ENCODE data around the gene KDELR1. TPM values are rescaled to one million over a fixed set of nuclear protein-coding genes. Genes with fewer than 3 reads are reported as not detected.

Gene KDELR1
- total RNA-seq, 2 experiments from 2014 or later: 70.3 to 71.3 TPM

GRCh38 chr19:48351341-48351752 lies 40.0 kb downstream of the KDELR1 start:
- no peaks in the 10 kb centered on the region for H3K9me3 Mint-ChIP-seq (ENCODE audit: insufficient read depth)
- H3K27ac Mint-ChIP-seq: no peak overlapping the region
- ChIA-PET POLR2A (interaction anchor here (1.3 kb wide), 1 partner anchor 12 kb away, joined by 5 read pairs; the partner anchor contains the start of genes SYNGR4 and TMEM143), CTCF (interaction anchor here (0.7 to 2.6 kb wide), 11 partner anchors 10 to 233 kb away, joined by 3 to 17 read pairs (median 4); partner anchors contain the start of genes SYNGR4 and TMEM143)
- peak; percentile 99 for ATAC-seq
- H3K27me3 Mint-ChIP-seq (ENCODE audit: low read depth): no peaks in the 10 kb centered on the region
- H3K36me3 Mint-ChIP-seq (ENCODE audit: low read depth): no peaks in the 10 kb centered on the region
- DNase-seq: peak; percentile 88
- no peak overlapping the region for H3K4me3 Mint-ChIP-seq
- peaks cover 6% of the 10 kb centered on the region for H3K4me1 Mint-ChIP-seq (ENCODE audit: low read depth)

- H3K4me3 Mint-ChIP-seq: no peak overlapping the region
- H3K27me3 Mint-ChIP-seq (ENCODE audit: low read depth): no peaks in the 10 kb centered on the region
- H3K27ac Mint-ChIP-seq: no peak overlapping the region
- H3K36me3 Mint-ChIP-seq (ENCODE audit: low read depth): no peaks in the 10 kb centered on the region
- ATAC-seq (no peak), DNase-seq (no peak)
- CTCF ChIA-PET: interaction anchor here (0.7 to 2.6 kb wide), 11 partner anchors 10 to 233 kb away, joined by 3 to 17 read pairs (median 4); partner anchors contain the start of genes SYNGR4 and TMEM143
- no peaks in the 10 kb centered on the region for H3K9me3 Mint-ChIP-seq (ENCODE audit: insufficient read depth)
- H3K4me1 Mint-ChIP-seq (ENCODE audit: low read depth): peaks cover 6% of the 10 kb centered on the region
- POLR2A ChIA-PET: interaction anchor here (1.3 kb wide), 1 partner anchor 13 kb away, joined by 5 read pairs; the partner anchor contains the start of genes SYNGR4 and TMEM143
These were observed 40.5 kb downstream of the KDELR1 start for GRCh38 chr19:48350856-48351255.

- H3K36me3 Mint-ChIP-seq (ENCODE audit: low read depth): no peaks in the 10 kb centered on the region
- no peak for ATAC-seq
- no peak overlapping the region for H3K27ac Mint-ChIP-seq
- no peaks in the 10 kb centered on the region for H3K27me3 Mint-ChIP-seq (ENCODE audit: low read depth)
- POLR2A ChIA-PET: no interaction called here
- H3K4me1 Mint-ChIP-seq (ENCODE audit: low read depth): peaks cover 6% of the 10 kb centered on the region
- no peak for DNase-seq
- CTCF ChIA-PET: no interaction called here
- no peaks in the 10 kb centered on the region for H3K9me3 Mint-ChIP-seq (ENCODE audit: insufficient read depth)
- no peak overlapping the region for H3K4me3 Mint-ChIP-seq
These were observed 42.6 kb downstream of the KDELR1 start for GRCh38 chr19:48348737-48349136.

- peaks cover 6% of the 10 kb centered on the region for H3K4me1 Mint-ChIP-seq (ENCODE audit: low read depth)
- H3K27me3 Mint-ChIP-seq (ENCODE audit: low read depth): no peaks in the 10 kb centered on the region
- no peaks in the 10 kb centered on the region for H3K9me3 Mint-ChIP-seq (ENCODE audit: insufficient read depth)
- ChIA-PET CTCF (interaction anchor here (0.8 to 1.3 kb wide), 2 partner anchors 15 to 34 kb away, joined by 3 read pairs; no protein-coding TSS in a partner anchor), POLR2A (no interaction called here)
- DNase-seq: no peak
- H3K36me3 Mint-ChIP-seq (ENCODE audit: low read depth): no peaks in the 10 kb centered on the region
- H3K4me3 Mint-ChIP-seq: no peak overlapping the region
- peak overlapping the region; percentile 7 for H3K27ac Mint-ChIP-seq
- no peak for ATAC-seq
These were observed 43.3 kb downstream of the KDELR1 start for GRCh38 chr19:48348045-48348444.

- Mint-ChIP-seq H3K27ac (no peak overlapping the region), H3K27me3 (ENCODE audit: low read depth) (no peaks in the 10 kb centered on the region), H3K4me3 (no peak overlapping the region), H3K9me3 (ENCODE audit: insufficient read depth) (no peaks in the 10 kb centered on the region), H3K4me1 (ENCODE audit: low read depth) (peaks cover 2% of the 10 kb centered on the region), H3K36me3 (ENCODE audit: low read depth) (no peaks in the 10 kb centered on the region)
- CTCF ChIA-PET: no interaction called here
- no peak for DNase-seq
- POLR2A ChIA-PET: no interaction called here
- no peak for ATAC-seq
These were observed 45.2 kb downstream of the KDELR1 start for GRCh38 chr19:48346191-48346590.

- no peak overlapping the region for H3K4me3 Mint-ChIP-seq
- no peak overlapping the region for H3K27ac Mint-ChIP-seq
- H3K27me3 Mint-ChIP-seq (ENCODE audit: low read depth): no peaks in the 10 kb centered on the region
- ChIA-PET CTCF (no interaction called here), POLR2A (no interaction called here)
- no peak for ATAC-seq
- no peaks in the 10 kb centered on the region for H3K36me3 Mint-ChIP-seq (ENCODE audit: low read depth)
- no peaks in the 10 kb centered on the region for H3K9me3 Mint-ChIP-seq (ENCODE audit: insufficient read depth)
- DNase-seq: peak; percentile 20
- H3K4me1 Mint-ChIP-seq (ENCODE audit: low read depth): no peaks in the 10 kb centered on the region
These were observed 46.5 kb downstream of the KDELR1 start for GRCh38 chr19:48344892-48345291.

GRCh38 chr19:48342841-48343540 lies 48.4 kb downstream of the KDELR1 start:
- H3K4me3 Mint-ChIP-seq: no peak overlapping the region
- no peak for DNase-seq
- ChIA-PET CTCF (no interaction called here), POLR2A (no interaction called here)
- no peaks in the 10 kb centered on the region for H3K9me3 Mint-ChIP-seq (ENCODE audit: insufficient read depth)
- ATAC-seq: no peak
- no peak overlapping the region for H3K27ac Mint-ChIP-seq
- H3K4me1 Mint-ChIP-seq (ENCODE audit: low read depth): no peaks in the 10 kb centered on the region
- H3K36me3 Mint-ChIP-seq (ENCODE audit: low read depth): no peaks in the 10 kb centered on the region
- H3K27me3 Mint-ChIP-seq (ENCODE audit: low read depth): no peaks in the 10 kb centered on the region

GRCh38 chr19:48342414-48342738 lies 49.0 kb downstream of the KDELR1 start:
- Mint-ChIP-seq H3K36me3 (ENCODE audit: low read depth) (no peaks in the 10 kb centered on the region), H3K9me3 (ENCODE audit: insufficient read depth) (no peaks in the 10 kb centered on the region), H3K27ac (no peak overlapping the region), H3K27me3 (ENCODE audit: low read depth) (no peaks in the 10 kb centered on the region), H3K4me1 (ENCODE audit: low read depth) (no peaks in the 10 kb centered on the region), H3K4me3 (no peak overlapping the region)
- DNase-seq (no peak), ATAC-seq (no peak)
- POLR2A ChIA-PET: no interaction called here
- CTCF ChIA-PET: no interaction called here

- ChIA-PET POLR2A (no interaction called here), CTCF (interaction anchor here (0.6 to 13.7 kb wide), 3 partner anchors 9 to 24 kb away, joined by 3 to 496 read pairs (median 7); partner anchors contain the start of genes EMP3, SYNGR4 and TMEM143)
- H3K27me3 Mint-ChIP-seq (ENCODE audit: low read depth): no peaks in the 10 kb centered on the region
These were observed 49.6 kb downstream of the KDELR1 start for GRCh38 chr19:48341515-48342413.

GRCh38 chr19:48340995-48341394 lies 50.4 kb downstream of the KDELR1 start:
- DNase-seq: no peak
- no peak for ATAC-seq
- Mint-ChIP-seq H3K27ac (no peak overlapping the region), H3K36me3 (ENCODE audit: low read depth) (no peaks in the 10 kb centered on the region), H3K4me1 (ENCODE audit: low read depth) (no peaks in the 10 kb centered on the region), H3K27me3 (ENCODE audit: low read depth) (no peaks in the 10 kb centered on the region), H3K9me3 (ENCODE audit: insufficient read depth) (no peaks in the 10 kb centered on the region), H3K4me3 (no peak overlapping the region)
- CTCF ChIA-PET: interaction anchor here (1.8 to 13.7 kb wide), 2 partner anchors 10 to 23 kb away, joined by 7 to 496 read pairs; partner anchors contain the start of gene EMP3
- POLR2A ChIA-PET: no interaction called here

More at GRCh38 chr19:48341515-48342413, 49.6 kb downstream of the KDELR1 start:
- no peak overlapping the region for H3K4me3 Mint-ChIP-seq
- no peak overlapping the region for H3K27ac Mint-ChIP-seq
- DNase-seq (no peak), ATAC-seq (no peak)
- no peaks in the 10 kb centered on the region for H3K4me1 Mint-ChIP-seq (ENCODE audit: low read depth)
- no peaks in the 10 kb centered on the region for H3K36me3 Mint-ChIP-seq (ENCODE audit: low read depth)
- H3K9me3 Mint-ChIP-seq (ENCODE audit: insufficient read depth): no peaks in the 10 kb centered on the region

- Mint-ChIP-seq H3K27ac (no peak overlapping the region), H3K27me3 (ENCODE audit: low read depth) (no peaks in the 10 kb centered on the region), H3K36me3 (ENCODE audit: low read depth) (peaks cover 2% of the 10 kb centered on the region), H3K4me1 (ENCODE audit: low read depth) (peaks cover 10% of the 10 kb centered on the region), H3K9me3 (ENCODE audit: insufficient read depth) (no peaks in the 10 kb centered on the region), H3K4me3 (no peak overlapping the region)
- ChIA-PET POLR2A (no interaction called here), CTCF (interaction anchor here (13.7 kb wide), 1 partner anchor 21 kb away, joined by 496 read pairs; the partner anchor contains the start of gene EMP3)
- no peak for DNase-seq
- ATAC-seq: no peak
These were observed 52.4 kb downstream of the KDELR1 start for GRCh38 chr19:48338802-48339503.
